ENCODE data around the gene SMAD4. TPM values are rescaled to one million over a fixed set of nuclear protein-coding genes. Genes with fewer than 3 reads are reported as not detected.

The SMAD4 gene
- total RNA-seq, 1 experiment from 2014 or later = 60.7 TPM

DNA sequence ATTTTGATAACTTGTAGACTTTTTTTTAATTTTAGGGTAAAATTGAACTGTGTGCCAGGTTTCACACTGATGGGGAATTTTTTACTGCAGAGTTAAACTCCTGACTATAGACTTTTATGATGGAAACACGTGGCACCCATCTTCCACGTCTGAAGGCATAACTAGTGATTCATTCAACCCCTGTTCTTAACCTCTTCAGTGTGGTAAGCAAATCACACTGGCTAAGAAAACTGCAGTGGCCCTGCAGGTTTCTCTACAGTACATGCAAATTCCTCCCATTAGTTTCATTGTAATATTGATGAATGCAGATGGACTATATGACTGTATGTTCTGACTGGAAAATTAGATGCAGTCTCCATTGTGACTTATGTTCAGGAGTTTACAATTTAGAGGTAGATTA, 47.2 kb downstream of the SMAD4 start:
- no peak overlapping the region for H3K27ac ChIP-seq
- H3K4me1 ChIP-seq (replicated peaks; ENCODE audit: insufficient read depth) = peaks cover 8% of the 10 kb centered on the region
- peaks cover 9% of the 10 kb centered on the region for H3F3A ChIP-seq (ENCODE audit: insufficient read depth, low read depth)
- ChIA-PET POLR2A (ENCODE audit: unreplicated experiment) (no interaction called here), CTCF (no interaction called here)
- DNase-seq = no peak
- TF ChIP-seq, protein P1, sequence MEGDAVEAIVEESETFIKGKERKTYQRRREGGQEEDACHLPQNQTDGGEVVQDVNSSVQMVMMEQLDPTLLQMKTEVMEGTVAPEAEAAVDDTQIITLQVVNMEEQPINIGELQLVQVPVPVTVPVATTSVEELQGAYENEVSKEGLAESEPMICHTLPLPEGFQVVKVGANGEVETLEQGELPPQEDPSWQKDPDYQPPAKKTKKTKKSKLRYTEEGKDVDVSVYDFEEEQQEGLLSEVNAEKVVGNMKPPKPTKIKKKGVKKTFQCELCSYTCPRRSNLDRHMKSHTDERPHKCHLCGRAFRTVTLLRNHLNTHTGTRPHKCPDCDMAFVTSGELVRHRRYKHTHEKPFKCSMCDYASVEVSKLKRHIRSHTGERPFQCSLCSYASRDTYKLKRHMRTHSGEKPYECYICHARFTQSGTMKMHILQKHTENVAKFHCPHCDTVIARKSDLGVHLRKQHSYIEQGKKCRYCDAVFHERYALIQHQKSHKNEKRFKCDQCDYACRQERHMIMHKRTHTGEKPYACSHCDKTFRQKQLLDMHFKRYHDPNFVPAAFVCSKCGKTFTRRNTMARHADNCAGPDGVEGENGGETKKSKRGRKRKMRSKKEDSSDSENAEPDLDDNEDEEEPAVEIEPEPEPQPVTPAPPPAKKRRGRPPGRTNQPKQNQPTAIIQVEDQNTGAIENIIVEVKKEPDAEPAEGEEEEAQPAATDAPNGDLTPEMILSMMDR (conservative IDR thresholded peaks at IDR 0.05) = no peak
- no peak for TF ChIP-seq EZH2 (IDR thresholded peaks at IDR 0.05; ENCODE audit: low read depth)
- no TSS peak for BruUV-seq (replicated peaks)
- H2AFZ ChIP-seq = no peak overlapping the region
- no peaks in the 10 kb centered on the region for H3K79me2 ChIP-seq (ENCODE audit: low read depth)
- intact Hi-C loops (cut with micrococcal nuclease; ENCODE audit: unreplicated experiment) = no loop called here
- peaks cover 14% of the 10 kb centered on the region for H4K20me1 ChIP-seq (ENCODE audit: insufficient read depth)
- H3K36me3 ChIP-seq (ENCODE audit: low read depth) = peaks cover 22% of the 10 kb centered on the region
- H3K9me2 ChIP-seq (ENCODE audit: insufficient read depth) = no peaks in the 10 kb centered on the region
- no peak overlapping the region for H3K4me2 ChIP-seq
- H3K4me3 ChIP-seq = no peak overlapping the region
- H3K27me3 ChIP-seq (ENCODE audit: insufficient read depth, low read depth) = no peaks in the 10 kb centered on the region
- H3K9me3 ChIP-seq (ENCODE audit: insufficient read depth, low read depth) = no peaks in the 10 kb centered on the region

DNA sequence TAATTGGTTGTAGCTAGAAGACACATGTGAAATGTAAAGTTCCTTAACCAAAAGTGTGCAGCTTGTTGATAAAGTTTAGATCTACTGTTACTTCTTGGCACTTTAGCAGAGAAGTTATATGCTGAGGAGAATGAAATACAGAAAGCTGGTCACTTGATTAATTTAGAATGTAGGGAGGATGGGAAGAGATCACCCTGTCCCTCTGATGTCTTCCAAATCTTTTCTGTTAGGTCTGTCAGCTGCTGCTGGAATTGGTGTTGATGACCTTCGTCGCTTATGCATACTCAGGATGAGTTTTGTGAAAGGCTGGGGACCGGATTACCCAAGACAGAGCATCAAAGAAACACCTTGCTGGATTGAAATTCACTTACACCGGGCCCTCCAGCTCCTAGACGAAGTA, 48.0 kb downstream of the SMAD4 start:
- Histone ChIP-seq H3K9me2 (ENCODE audit: insufficient read depth) (no peaks in the 10 kb centered on the region), H3K4me2 (no peak overlapping the region), H3K4me3 (no peak overlapping the region), H4K20me1 (ENCODE audit: insufficient read depth) (0 out of 2 replicates have a peak, but pooled peaks cover 7% of the 10 kb centered on the region), H3K27ac (no peak overlapping the region), H3K27me3 (ENCODE audit: insufficient read depth, low read depth) (no peaks in the 10 kb centered on the region), H3K4me1 (replicated peaks; ENCODE audit: insufficient read depth) (peaks cover 15% of the 10 kb centered on the region), H3K9me3 (ENCODE audit: insufficient read depth, low read depth) (no peaks in the 10 kb centered on the region), H3K36me3 (ENCODE audit: low read depth) (peaks cover 22% of the 10 kb centered on the region), H3F3A (ENCODE audit: insufficient read depth, low read depth) (peaks cover 15% of the 10 kb centered on the region), H3K79me2 (ENCODE audit: low read depth) (no peaks in the 10 kb centered on the region), H2AFZ (no peak overlapping the region)
- intact Hi-C loops (cut with micrococcal nuclease; ENCODE audit: unreplicated experiment) = no loop called here
- no peak for DNase-seq
- BruUV-seq (replicated peaks) = no TSS peak
- no peak for TF ChIP-seq EZH2 (IDR thresholded peaks at IDR 0.05; ENCODE audit: low read depth)
- TF ChIP-seq, protein P1 (conservative IDR thresholded peaks at IDR 0.05) = no peak
- POLR2A ChIA-PET (ENCODE audit: unreplicated experiment) = no interaction called here
- CTCF ChIA-PET = no interaction called here

DNA sequence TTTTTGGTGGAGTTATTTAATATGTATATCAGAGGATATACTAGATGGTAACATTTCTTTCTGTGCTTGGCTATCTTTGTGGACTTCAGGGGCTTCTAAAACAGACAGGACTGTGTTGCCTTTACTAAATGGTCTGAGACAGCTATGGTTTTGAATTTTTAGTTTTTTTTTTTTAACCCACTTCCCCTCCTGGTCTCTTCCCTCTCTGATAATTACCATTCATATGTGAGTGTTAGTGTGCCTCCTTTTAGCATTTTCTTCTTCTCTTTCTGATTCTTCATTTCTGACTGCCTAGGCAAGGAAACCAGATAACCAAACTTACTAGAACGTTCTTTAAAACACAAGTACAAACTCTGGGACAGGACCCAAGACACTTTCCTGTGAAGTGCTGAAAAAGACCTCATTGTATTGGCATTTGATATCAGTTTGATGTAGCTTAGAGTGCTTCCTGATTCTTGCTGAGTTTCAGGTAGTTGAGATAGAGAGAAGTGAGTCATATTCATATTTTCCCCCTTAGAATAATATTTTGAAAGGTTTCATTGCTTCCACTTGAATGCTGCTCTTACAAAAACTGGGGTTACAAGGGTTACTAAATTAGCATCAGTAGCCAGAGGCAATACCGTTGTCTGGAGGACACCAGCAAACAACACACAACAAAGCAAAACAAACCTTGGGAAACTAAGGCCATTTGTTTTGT, 52.7 kb downstream of the SMAD4 start:
- POLR2A ChIA-PET (ENCODE audit: unreplicated experiment) = interaction anchor here (0.6 to 0.8 kb wide), 2 partner anchors 18 to 116 kb away, joined by 7 to 16 read pairs; no protein-coding TSS in a partner anchor
- 0 out of 2 replicates have a peak, but pooled peaks cover 8% of the 10 kb centered on the region for H3K9me3 ChIP-seq (ENCODE audit: insufficient read depth, low read depth)
- intact Hi-C loops (cut with micrococcal nuclease; ENCODE audit: unreplicated experiment) = no loop called here
- peak overlapping the region; percentile 92 for H3K27ac ChIP-seq
- H2AFZ ChIP-seq = no peak overlapping the region
- DNase-seq = peak; percentile 5 to 97
- H3K4me2 ChIP-seq = peak overlapping the region; percentile 9
- H3K79me2 ChIP-seq (ENCODE audit: low read depth) = no peaks in the 10 kb centered on the region
- H4K20me1 ChIP-seq (ENCODE audit: insufficient read depth) = no peaks in the 10 kb centered on the region
- CTCF ChIA-PET = interaction anchor here (0.7 kb wide), 1 partner anchor 81 kb away, joined by 3 read pairs; no protein-coding TSS in a partner anchor
- no peaks in the 10 kb centered on the region; the same call in 1 of the 2 replicates for H3K9me2 ChIP-seq (ENCODE audit: insufficient read depth)
- peaks cover 28% of the 10 kb centered on the region for H3K4me1 ChIP-seq (replicated peaks; ENCODE audit: insufficient read depth)
- TF ChIP-seq EZH2 (IDR thresholded peaks at IDR 0.05; ENCODE audit: low read depth) = no peak
- TF ChIP-seq, protein P1 (conservative IDR thresholded peaks at IDR 0.05) = no peak
- no peak overlapping the region for H3K4me3 ChIP-seq
- H3K27me3 ChIP-seq (ENCODE audit: insufficient read depth, low read depth) = no peaks in the 10 kb centered on the region
- BruUV-seq (replicated peaks) = no TSS peak
- H3F3A ChIP-seq (ENCODE audit: insufficient read depth, low read depth) = peaks cover 23% of the 10 kb centered on the region
- H3K36me3 ChIP-seq (ENCODE audit: low read depth) = peaks cover 27% of the 10 kb centered on the region
